GM19239 (cell line): Measurements from ENCODE around the gene TNC.
"Not testable (repeated sequence)": the region's sequence is repeated elsewhere in the genome, so short reads cannot be mapped to it uniquely, and the experiment has no call there.

Source experiments
- DNase-seq: peaks from one replicate; pipeline ENCODE4 v3.0.0; 2011; ENCODE audit warnings: low spot score; ENCODE audit not compliant: insufficient read length
- FAIRE-seq: peaks from 2 replicates; lab custom pipeline; 2011; peaks lifted over from hg19 to GRCh38; lab: Jason Lieb, UNC

Gene TNC

GRCh38 chr9:115135821-115136778, 18.1 kb upstream of the TNC start:
- DNase-seq (no peak), FAIRE-seq (no peak)

DNA sequence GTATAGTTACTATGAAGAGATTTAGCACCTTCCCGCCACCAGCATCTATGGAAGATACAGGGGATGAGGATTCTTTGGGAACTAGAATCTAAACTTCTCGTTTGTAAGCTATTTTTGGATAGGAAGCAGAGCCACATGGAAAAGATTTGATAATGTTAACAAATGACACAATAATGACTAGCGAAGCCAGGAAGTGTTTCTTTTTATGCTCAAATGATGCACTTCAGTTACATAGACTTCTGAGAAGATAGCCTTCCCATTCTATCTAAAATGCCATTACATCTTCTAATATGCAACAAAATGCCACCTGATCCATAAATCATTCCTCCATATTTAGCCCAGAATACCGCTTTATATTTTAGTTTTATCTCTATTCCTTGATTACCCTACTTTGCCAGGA, 17.0 kb upstream of the TNC start:
- FAIRE-seq = no peak
- DNase-seq = no peak

DNA sequence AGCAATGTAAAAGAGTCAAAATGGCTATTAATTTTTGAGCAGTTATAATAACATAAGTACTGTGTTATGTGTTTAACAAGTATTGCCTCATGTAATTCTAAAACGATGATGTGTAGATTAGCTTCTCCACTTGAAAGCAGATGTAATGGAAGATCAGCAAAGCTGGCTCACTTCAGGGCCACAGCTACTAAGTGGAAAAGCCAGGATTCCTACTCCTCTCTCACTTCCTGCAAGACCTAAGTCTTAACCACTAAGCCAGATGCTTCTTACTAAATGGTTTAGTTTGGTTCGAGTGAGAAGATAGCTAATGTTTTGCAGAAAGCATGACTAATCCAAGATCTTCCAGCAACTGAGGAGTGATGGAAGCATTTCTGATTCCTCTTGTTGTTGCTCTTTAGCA, 15.7 kb upstream of the TNC start:
- FAIRE-seq = no peak

DNA sequence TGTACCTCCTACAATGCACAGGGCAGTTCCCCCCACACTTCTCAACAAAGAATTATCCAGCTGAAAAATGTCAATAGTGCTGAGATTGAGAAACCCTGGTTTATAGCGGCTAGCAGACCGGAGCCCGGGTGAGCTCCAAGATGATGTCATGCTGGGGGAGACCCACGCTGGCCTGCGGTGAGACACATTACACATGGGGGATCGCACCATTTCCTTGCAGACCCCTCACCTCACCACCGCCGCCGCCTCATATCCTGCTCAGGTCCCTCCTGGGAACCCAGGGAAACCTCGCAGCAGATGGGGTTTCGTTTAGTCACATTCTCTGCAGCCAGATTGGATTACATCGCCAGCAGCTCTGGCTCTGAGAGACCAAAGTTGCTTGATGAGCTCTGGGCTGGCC, 14.7 kb upstream of the TNC start:
- DNase-seq (no peak), FAIRE-seq (no peak)

More for the DNA sequence above, 15.7 kb upstream of the TNC start:
- DNase-seq = no peak

DNA sequence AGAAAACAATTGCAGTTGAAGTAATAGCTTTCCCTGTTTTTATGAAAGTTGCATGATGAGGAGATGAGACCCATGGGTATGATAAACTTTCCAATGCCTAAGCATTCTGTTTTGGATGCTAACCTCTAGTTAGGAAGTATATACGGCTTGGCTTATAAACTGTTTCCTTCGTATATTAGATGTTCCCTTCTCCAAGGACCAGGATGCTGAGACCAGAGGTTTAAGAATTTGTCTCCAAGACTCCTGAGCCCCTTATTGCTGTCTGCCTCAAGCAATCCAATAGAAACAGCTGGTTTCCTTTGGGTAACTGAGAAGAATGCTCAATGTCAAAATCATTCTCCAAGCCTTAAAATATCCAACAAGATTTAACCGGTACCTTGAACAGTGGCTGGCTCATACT, 12.2 kb upstream of the TNC start:
- FAIRE-seq (no peak), DNase-seq (no peak)

GRCh38 chr9:115128726-115129125, 10.8 kb upstream of the TNC start:
- FAIRE-seq, DNase-seq: not testable (repeated sequence)

DNA sequence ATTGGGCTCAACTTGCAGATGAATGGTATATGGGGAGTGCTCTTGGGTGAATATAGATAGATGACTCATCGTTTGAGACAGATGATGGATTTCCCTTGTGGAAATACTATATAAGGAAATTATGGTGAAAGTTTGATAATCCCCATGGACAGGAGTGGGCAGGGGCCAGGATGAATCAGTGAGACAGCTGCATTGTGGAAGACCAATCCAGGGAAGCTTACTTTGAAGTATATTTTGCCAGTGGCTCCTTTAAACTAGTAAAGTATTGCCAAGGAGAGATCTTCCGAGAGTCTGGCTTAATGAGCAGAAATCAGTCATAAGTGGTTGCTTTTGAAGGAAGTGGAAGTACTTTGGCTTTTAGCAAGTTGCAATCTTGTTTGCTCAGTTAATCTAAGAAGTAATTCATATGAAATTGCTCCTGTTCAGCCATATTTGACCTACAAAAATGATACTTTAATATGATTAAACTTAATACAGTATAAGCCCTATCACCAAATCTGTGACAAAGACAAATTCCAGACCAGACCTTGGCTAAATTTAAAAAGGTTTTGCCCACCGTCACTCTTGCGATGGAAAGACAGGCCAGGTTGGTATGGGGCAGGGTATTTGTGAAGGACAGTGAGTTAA, 9.3 kb upstream of the TNC start:
- FAIRE-seq (no peak), DNase-seq (no peak)

- no peak for FAIRE-seq
These were observed 8.4 kb upstream of the TNC start for GRCh38 chr9:115126404-115126803.

DNA sequence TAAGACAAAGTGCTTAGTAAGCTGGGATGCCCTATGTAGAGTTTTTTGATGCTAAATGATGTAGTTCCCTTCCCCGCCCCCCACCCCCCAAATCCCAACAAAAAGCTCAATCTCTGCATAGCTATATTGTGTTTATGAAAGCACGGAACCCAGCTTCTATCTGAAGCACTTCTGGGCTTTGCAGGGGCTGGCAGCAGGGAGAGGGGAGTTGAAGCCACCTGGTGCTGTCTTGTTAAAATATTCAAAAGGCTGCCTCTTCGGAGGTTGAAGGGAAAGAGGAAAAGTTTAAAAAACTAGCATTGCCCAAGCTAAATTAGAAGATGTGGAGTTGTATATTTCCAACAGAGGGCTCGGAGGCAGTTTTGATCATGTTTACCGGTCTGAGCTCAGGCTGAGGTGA, 5.0 kb upstream of the TNC start:
- no peak for FAIRE-seq
- DNase-seq = no peak

More at GRCh38 chr9:115126404-115126803, 8.4 kb upstream of the TNC start:
- no peak for DNase-seq

GRCh38 chr9:115121181-115121580, 3.2 kb upstream of the TNC start:
- no peak for FAIRE-seq

GRCh38 chr9:115118879-115119218, 892 bp upstream of the TNC start:
- FAIRE-seq = no peak
- no peak for DNase-seq

More at GRCh38 chr9:115121181-115121580, 3.2 kb upstream of the TNC start:
- no peak for DNase-seq

GRCh38 chr9:115116421-115117284, 1.3 kb downstream of the TNC start:
- FAIRE-seq = no peak
- DNase-seq = no peak

- no peak for FAIRE-seq
- no peak for DNase-seq
These were observed 2.0 kb downstream of the TNC start for GRCh38 chr9:115115924-115116323.

GRCh38 chr9:115115117-115115880, 2.7 kb downstream of the TNC start:
- FAIRE-seq = no peak
- DNase-seq = no peak

- no peak for FAIRE-seq
These were observed 3.4 kb downstream of the TNC start for GRCh38 chr9:115114546-115114945.

DNA sequence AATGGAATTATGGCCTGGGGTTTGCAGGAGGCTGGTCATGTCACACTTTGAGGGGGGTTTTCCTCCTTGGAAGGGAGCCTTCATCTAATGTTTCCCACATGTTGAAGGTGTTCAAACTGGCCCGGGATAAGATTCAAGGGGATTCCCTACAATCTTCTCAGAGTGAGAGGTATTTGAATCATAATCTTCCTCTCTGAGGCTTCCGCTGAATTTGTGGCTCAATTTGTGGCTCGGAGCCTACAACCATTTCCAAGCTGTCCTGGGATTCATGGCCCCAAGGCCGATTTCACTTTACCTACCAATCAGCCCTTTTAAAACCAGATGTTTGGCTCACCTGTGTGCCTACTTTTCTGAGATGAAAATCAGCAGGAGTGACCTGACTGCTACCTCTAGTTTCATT, 3.9 kb downstream of the TNC start:
- DNase-seq (no peak), FAIRE-seq (no peak)

More at GRCh38 chr9:115114546-115114945, 3.4 kb downstream of the TNC start:
- DNase-seq = no peak

GRCh38 chr9:115111874-115112273, 6.1 kb downstream of the TNC start:
- FAIRE-seq = no peak
- DNase-seq = no peak

DNA sequence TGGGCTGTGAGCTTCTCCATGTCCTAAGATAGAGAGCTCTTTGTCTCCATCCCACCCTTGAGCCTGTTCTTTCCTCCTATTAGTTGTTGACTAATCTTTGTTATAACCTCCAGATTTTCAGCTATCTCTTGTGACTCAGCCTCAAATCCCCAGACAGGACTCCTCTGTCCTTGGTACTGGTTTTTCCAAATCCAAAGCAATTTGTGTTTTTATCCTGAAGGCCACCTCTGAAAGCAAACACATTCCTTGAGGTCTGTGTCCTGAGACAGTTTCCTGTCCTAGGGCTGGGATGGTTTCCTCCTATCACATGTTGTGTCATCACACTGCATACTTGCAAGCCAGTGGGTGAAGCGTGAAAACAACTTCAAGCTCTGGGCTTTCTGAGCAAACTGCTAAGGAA, 8.5 kb downstream of the TNC start:
- no peak for DNase-seq
- FAIRE-seq = no peak

DNA sequence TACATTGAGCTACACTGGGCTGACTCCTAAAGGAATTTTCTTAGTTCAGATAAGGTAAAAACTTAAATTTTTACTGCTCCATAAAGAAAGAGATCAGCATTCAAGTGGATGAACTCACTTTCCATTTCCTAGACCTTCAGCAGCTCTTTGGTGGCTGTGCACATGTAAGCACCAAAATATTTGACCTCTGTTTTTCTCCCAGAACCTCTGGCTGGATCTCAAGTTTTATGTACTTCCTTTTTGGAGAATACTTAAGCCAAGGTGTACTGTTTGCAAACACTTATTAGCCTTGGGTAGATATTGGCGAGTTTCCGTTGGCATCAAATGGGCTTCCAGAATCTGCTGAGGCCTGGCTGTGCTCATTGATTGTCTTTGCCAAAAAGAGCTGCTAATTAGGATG, 10.3 kb downstream of the TNC start:
- DNase-seq (no peak), FAIRE-seq (no peak)

DNA sequence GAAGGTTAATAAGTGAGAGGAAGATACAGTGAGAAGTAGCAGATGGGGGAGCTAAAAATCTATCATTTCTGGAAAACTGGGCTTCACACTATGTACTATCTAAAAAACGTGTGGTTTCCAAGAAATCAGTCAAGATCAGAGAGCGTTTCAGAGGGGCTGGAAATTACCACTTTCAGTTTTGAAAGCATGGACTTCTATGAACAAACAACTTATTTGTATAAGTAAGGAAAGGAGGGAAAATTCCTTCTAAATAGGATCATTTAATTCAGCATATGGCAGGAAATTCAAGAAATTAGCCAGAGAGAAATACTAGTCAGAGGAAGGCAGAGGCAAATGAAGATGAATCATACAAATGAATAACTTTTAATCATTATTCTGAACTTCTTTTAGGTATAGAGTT, 11.3 kb downstream of the TNC start:
- FAIRE-seq = no peak

More for the DNA sequence above, 11.3 kb downstream of the TNC start:
- DNase-seq = no peak
